ENCODE measurements around the gene FAM163A.
"Not testable (repeated sequence)": the region's sequence is repeated elsewhere in the genome, so short reads cannot be mapped to it uniquely, and the experiment has no call there.

FAM163A gene

GRCh38 chr1:179798213-179798863, 55.2 kb downstream of the FAM163A start:
- no peak for DNase-seq

DNA sequence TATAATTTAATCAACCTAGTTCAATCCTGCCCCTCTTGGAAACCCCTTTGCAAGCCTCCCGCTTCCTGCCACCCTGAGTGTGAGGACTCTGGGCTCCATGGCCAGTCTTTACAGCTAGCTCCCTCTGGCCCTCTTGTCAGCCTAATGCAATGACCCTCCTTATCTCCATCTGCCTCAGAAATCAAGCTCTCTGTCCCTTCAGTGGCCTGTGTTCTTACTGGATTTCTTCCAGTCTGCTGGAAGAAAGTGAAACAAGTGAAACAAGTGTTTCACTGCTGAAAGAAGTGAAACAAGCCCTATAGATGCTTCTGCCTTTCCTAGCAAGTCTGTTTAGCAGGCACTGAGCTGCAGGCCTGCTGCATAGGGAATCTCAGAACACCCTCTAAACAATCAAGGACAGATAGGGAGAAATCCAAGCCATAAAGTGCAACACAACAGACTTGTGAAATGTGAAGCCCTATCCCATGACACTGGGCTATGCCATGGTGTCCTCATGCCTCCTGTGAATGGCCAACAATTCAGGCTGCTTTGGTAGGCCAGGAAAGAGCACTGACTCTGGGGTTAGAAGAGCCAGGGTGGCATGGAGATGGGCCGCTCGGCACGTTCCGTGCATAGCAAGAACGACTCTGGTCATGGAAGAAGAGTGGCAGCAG, 55.9 kb downstream of the FAM163A start:
- no peak for DNase-seq

- DNase-seq: no peak
These were observed 57.4 kb downstream of the FAM163A start for GRCh38 chr1:179800481-179800880.

DNA sequence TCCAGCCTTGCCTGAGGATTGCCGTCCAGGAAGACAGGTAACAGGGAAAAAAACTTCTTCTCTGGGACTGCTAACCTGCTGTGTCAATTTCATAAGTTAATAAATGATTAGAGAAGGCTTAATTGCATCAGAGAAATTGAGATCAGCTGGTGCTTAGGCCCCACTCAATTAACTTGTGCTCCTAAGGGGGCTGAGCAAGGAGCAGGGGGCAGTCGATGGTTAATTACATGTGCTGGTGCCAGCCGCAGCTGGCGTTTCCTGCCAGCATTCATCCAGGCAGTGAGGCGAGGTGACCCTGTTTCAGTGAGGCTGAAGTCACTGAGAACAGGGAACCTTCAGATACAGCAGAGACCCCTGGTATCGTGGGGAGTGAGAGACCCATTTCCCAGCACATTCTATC, 60.0 kb downstream of the FAM163A start:
- no peak for DNase-seq

DNA sequence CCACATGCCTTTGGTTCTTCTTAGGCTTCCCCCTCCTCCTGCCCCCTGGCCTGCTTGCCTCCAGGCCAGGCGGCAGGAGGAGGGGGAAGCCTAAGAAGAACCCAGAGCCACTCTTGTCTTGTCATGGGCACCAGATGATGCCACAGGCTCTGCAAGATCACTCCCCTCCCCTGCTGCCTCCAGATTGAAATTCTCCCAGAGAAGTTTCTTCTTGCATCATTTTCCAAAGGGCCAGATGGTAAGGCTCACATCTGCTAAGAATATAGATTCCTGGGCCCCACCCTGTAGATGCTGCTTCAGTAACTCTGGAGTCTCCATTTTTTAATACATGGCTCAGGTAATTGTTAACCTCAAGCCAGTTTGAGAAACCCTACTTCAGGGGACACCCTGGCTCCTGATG, 60.8 kb downstream of the FAM163A start:
- DNase-seq: no peak

DNA sequence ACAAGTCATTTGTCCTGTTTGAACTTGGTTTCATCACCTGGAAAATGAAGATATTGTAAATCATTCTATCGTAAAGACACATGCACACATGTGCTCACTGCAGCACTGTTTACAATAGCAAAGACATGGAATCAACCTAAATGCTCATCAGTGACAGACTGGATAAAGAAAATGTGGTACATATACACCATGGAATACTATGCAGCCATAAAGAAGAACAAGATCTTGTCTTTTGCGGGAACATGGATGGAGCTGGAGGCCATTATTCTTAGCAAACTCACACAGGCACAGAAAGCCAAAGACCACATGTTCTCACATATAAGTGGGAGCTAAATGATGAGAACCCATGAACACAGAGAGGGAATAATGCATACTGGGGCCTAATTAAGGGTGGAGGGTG, 61.3 kb downstream of the FAM163A start:
- DNase-seq: not testable (repeated sequence)

GRCh38 chr1:179805291-179806195, 62.5 kb downstream of the FAM163A start:
- no peak for DNase-seq

DNA sequence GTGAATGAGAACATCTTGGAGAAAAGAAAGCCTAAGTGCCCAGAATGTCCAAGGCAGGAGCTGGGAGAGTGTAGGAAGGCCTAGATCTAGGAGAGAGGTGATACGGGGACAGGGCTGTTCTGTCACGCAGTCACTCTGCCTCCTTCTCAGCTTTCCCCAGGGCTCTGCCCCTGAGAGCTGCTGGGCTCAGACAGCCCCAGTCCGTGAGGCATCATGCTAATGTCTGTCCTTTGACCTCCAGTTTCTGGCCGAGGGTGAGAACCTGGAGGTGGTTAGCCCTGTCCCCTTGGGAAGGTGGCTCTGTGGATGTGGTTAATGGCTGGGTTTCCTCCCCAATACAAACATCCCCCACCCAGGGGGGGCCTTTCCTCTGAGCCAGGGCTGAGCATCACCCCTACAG, 63.2 kb downstream of the FAM163A start:
- no peak for DNase-seq

GRCh38 chr1:179807291-179807690, 64.2 kb downstream of the FAM163A start:
- no peak for DNase-seq

GRCh38 chr1:179807691-179808485, 64.8 kb downstream of the FAM163A start:
- no peak for DNase-seq

DNA sequence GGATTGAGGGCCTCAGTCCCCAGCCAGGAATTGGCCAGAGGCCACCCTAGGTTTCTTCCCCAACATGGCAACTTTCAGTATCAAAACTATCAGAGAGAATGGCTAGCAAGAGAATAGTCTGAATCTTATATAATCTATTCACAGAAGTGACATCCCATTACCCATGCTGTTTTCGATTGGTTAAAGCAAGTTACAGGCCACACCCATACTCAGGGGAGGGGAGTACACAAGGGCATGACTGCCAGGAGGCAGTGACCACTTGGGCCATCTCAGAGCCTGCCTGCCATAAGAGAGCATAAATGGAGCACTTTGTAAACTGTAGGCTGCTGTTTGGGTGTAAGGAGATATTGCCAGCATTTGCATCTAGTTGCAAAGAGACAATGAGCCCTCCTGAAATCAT, 65.4 kb downstream of the FAM163A start:
- peak; percentile 30 for DNase-seq

GRCh38 chr1:179809506-179810366, 66.6 kb downstream of the FAM163A start:
- DNase-seq: peak; percentile 93

GRCh38 chr1:179810367-179810715, 67.2 kb downstream of the FAM163A start:
- no peak for DNase-seq

GRCh38 chr1:179812501-179813292, 69.6 kb downstream of the FAM163A start:
- no peak for DNase-seq

DNA sequence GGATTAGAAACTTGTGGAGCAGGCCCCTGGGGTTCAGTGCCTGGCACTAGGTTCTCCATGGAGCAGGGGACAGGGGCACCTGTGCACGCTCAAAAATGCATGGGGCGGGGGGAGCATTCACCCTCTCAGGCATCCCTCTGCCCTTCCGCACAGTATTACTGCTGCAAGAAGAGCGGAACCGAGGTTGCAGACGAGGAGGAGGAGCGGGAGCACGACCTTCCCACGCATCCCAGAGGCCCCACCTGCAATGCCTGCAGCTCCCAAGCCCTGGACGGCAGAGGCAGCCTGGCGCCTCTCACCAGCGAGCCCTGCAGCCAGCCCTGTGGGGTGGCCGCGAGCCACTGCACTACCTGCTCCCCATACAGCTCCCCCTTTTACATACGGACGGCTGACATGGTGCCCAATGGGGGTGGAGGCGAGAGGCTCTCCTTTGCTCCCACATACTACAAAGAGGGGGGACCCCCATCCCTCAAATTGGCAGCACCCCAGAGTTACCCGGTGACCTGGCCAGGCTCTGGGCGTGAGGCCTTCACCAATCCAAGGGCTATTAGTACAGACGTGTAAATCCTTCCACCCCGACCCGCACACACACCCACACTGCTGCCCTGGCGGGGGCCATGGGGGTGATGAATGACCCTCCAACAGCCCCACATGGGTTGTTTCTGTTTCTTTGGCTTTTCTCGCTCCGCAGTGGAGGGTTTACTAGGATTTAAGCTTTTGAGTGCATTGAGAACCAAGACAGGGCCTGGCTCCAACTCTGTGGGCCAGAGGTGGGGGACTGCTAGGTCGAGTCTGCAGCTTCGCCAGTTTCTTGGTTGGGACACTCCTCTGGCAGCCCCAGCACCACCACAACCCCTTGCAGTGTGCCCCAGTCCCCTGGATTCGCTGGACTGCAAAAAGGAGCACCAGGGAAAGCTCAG, 70.8 kb downstream of the FAM163A start:
- no peak for DNase-seq

DNA sequence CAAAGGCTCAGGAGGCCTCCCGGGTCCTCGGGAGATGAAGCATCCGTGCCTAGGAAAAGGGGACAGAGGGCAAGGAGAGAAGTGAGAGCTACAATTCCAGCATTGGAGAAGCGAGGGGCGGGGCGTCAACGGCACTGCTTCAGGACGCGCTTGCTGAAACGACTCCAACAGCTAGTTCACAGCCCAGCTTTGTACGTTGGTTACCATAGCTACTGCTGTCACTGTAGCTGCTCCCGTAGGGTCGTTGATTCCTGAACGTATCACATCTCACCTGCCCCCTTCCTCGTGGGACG, 71.4 kb downstream of the FAM163A start:
- no peak for DNase-seq

DNA sequence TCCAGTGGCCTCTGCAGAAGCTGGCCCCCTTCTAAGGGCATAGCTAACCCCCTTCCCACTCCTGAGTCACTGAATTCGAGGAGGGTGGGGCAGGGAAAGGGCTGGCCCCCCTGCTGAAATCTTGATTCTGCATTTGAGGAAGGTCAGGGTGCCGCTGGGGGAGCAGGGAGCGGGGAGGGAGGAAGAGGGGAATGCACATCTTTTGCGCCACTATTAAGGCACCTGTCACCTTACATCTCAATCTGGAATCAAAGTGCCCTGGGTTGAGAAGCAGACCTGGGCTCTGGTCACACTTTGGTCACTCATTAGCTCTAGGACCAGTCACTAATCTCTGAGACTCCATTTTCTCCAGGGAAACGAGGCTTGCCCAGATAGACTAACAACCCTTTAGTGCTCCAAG, 72.5 kb downstream of the FAM163A start:
- peak; percentile 51 for DNase-seq

GRCh38 chr1:179816196-179816960, 73.3 kb downstream of the FAM163A start:
- peak; percentile 51 for DNase-seq

DNA sequence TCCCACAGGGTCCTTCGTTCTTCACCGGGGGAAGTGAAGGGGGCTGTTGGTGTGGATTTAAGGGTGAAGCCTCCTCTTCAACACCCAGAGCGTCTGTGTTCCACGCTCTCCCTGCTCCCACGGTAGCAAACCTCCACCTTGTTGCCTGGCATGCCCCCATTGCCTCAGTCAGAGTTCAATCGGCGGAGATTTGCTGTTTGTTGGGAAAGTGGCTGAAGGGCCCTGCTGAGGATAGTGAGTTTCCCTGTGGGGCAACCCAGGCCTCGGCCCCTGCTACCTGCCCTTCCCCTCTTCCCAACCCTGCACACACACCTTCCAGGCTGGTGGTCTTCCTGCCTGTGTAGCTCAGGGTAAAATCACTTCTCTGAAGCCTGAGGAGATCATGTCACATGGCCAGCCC, 74.0 kb downstream of the FAM163A start:
- DNase-seq: no peak

DNA sequence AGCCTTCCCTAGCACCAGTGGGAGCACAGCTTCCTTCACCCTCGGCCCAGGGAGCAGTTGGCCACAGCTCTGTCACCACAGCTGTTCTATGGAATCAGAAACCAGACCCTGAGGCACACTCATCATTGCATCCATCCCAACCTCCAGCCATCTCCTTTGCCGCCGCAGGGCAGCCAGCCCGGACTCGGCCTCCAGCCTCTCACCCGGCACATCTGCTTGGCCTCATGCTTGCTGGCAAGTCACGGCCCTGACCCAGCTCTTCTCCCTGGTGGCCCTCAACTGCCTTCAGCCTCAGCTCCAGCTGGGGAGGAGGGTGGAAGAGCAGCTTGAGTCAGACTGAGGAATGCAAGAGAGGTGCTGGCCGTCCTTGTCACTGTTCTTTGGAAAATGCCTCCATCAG, 74.7 kb downstream of the FAM163A start:
- DNase-seq: no peak

All from NCI-H526 treated with DMSO at 0.1 percent for 48 hours (cell line).